Brain microvascular endothelial cell (primary cell): Measurements from ENCODE around the gene RNF34.

ENCODE experiments used
- DNase-seq: peaks from one replicate; pipeline ENCODE4 v3.0.0-alpha.2; 2020
- H3K27ac ChIP-seq: fragments of 250-450 bp; sonication (Bioruptor Pico); 2 replicates; pipeline ENCODE4 v1.5.1; 2020; ENCODE audit warnings: mild to moderate bottlenecking, moderate library complexity
- H3K27me3 ChIP-seq: fragments of 250-450 bp; sonication (Bioruptor Pico); replicated peaks from 2 replicates; pipeline ENCODE4 v1.5.1; 2020; ENCODE audit warnings: mild to moderate bottlenecking
- H3K36me3 ChIP-seq: fragments of 250-450 bp; sonication (Bioruptor Pico); replicated peaks from 2 replicates; pipeline ENCODE4 v1.5.1; 2020; ENCODE audit warnings: mild to moderate bottlenecking
- H3K4me3 ChIP-seq: 2 replicates; pipeline ENCODE4 v1.5.1; 2011; ENCODE audit warnings: low read depth, mild to moderate bottlenecking, control low read depth, low read length, moderate library complexity
- in situ Hi-C: cut with HindIII; loops from 2 replicates; pipeline ENCODE4 v1.10.0; 2017; ENCODE audit warnings: low sequenced_read_pairs, low pct_ligation_motif_present
- TF ChIP-seq, protein P1 (sequence below): IDR thresholded peaks from 2 replicates; pipeline ENCODE4 v1.5.1; 2011; ENCODE audit warnings: low read depth, mild to moderate bottlenecking, moderate library complexity, low read length, control low read depth, inconsistent platforms; ENCODE audit errors: missing control alignments

Gene RNF34

DNA sequence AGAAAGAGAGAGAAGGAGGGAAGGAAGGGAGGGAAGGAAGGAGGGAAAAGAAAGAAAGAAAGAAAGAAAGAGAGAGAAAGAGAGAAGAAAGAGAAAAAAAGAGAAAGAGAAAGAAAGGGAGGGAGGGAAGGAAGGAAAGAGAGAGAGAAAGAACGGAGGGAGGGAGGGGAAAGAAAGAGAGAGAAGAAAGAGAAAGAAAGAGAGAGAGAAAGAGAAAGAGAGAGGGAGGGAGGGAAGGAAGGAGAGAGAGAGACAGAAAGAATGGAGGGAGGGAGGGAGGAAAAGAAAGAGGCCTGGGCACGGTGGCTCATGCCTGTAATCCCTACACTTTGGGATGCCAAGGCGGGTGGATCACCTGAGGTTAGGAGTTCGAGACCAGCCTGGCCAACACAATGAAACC, 42.6 kb upstream of the RNF34 start:
- in situ Hi-C loops: no loop called here
- no peaks in the 10 kb centered on the region for H3K36me3 ChIP-seq
- H3K4me3 ChIP-seq: no peak overlapping the region
- TF ChIP-seq, protein P1, sequence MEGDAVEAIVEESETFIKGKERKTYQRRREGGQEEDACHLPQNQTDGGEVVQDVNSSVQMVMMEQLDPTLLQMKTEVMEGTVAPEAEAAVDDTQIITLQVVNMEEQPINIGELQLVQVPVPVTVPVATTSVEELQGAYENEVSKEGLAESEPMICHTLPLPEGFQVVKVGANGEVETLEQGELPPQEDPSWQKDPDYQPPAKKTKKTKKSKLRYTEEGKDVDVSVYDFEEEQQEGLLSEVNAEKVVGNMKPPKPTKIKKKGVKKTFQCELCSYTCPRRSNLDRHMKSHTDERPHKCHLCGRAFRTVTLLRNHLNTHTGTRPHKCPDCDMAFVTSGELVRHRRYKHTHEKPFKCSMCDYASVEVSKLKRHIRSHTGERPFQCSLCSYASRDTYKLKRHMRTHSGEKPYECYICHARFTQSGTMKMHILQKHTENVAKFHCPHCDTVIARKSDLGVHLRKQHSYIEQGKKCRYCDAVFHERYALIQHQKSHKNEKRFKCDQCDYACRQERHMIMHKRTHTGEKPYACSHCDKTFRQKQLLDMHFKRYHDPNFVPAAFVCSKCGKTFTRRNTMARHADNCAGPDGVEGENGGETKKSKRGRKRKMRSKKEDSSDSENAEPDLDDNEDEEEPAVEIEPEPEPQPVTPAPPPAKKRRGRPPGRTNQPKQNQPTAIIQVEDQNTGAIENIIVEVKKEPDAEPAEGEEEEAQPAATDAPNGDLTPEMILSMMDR: no peak
- H3K27ac ChIP-seq: no peak overlapping the region
- DNase-seq: no peak
- no peaks in the 10 kb centered on the region for H3K27me3 ChIP-seq

DNA sequence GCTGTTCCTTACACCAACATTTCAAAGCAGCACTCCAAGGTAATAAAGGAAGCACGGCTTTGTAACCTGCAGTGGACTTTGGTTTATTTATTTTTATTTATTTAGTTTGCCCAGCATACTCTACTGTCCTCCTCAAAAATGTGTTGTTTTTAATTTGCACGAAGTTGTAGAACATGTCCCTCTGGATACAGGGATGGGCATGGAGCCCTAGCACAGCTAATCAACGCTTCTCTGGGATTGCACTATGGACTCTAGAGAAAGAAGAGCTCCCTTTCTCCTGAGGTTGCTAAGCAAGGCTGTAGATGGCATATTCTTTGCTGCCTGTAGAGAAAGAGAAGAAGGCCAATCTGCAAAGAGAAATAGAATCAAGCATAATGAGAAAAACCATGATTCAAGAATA, 41.8 kb upstream of the RNF34 start:
- H3K4me3 ChIP-seq: no peak overlapping the region
- no peak for DNase-seq
- no peaks in the 10 kb centered on the region for H3K36me3 ChIP-seq
- H3K27me3 ChIP-seq: no peaks in the 10 kb centered on the region
- in situ Hi-C loops: no loop called here
- no peak overlapping the region for H3K27ac ChIP-seq
- TF ChIP-seq, protein P1: no peak

DNA sequence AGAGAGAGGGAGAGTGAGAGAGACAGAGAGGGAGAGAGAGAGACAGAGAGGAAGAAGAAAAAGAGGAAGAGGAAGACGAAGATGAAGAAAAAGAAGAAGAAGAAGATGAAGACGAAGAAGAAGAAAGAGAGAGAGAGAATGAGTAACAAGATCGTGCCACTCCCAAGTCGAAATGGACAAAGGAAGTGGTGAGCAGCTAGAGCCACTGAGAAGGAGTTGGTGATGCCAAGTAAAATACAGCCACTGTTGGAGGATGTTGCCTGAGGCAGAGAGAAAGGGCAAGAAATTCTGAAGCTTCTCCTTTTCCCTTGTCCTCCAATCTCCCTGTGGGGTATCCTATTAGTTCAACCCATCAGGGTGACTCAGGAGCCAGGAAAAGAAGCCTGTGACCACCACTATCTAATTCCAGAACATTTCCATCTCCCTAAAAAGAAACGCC, 35.2 kb upstream of the RNF34 start:
- TF ChIP-seq, protein P1: no peak
- Histone ChIP-seq H3K36me3 (no peaks in the 10 kb centered on the region), H3K4me3 (no peak overlapping the region), H3K27ac (no peak overlapping the region), H3K27me3 (no peaks in the 10 kb centered on the region)
- no peak for DNase-seq
- in situ Hi-C loops: no loop called here

DNA sequence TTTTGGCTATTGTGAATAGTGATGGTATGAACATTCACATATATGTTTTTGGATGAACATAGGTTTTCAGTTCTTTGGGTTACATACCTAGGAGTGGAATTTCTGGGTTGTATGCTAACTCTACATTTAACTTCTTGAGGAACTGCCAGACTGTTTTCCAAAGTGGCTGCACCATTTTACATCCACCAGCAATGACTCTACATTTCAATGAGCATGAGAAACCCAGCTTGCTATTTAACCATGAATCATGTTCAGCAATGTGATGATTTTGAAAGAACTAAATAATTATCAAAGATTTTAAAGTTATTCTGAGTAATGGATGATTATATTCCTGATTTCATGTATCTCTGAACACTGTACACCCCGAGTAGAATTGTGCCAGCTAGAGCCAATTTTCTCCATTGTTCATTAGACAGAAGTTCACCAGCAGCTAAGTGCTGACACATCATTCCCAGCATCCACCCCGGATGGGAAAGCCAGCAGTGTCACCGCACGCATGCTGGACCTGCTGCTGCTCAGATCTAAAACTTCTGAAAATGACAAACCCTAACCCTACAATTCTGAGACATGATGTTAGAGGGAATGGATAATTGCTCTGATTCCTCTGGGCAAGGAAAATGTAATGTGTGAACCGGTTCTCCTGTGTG, 34.4 kb upstream of the RNF34 start:
- in situ Hi-C loops: no loop called here
- TF ChIP-seq, protein P1: no peak
- no peak overlapping the region for H3K27ac ChIP-seq
- H3K36me3 ChIP-seq: no peaks in the 10 kb centered on the region
- no peak for DNase-seq
- H3K4me3 ChIP-seq: no peak overlapping the region
- no peaks in the 10 kb centered on the region for H3K27me3 ChIP-seq

DNA sequence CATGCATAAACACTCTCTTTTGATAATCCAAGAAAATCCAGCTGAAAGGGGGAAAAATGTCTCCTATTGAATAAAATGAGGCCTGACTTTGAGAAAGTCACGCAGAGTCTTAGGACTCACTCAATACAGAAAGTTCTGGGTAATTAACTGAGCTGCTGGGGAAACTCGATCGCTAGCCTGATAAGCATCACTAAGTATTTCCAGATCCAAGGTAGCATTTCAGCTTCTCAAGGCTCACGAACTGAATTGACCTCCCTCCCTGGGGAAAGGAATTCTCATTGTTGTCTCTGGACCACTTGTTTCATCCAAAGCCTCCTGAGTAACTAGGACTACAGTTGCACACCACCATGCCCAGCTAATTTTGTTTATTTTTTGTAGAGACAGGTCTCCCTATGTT, 33.9 kb upstream of the RNF34 start:
- Histone ChIP-seq H3K27ac (no peak overlapping the region), H3K36me3 (no peaks in the 10 kb centered on the region), H3K27me3 (no peaks in the 10 kb centered on the region), H3K4me3 (no peak overlapping the region)
- no peak for DNase-seq
- TF ChIP-seq, protein P1: no peak
- in situ Hi-C loops: no loop called here

DNA sequence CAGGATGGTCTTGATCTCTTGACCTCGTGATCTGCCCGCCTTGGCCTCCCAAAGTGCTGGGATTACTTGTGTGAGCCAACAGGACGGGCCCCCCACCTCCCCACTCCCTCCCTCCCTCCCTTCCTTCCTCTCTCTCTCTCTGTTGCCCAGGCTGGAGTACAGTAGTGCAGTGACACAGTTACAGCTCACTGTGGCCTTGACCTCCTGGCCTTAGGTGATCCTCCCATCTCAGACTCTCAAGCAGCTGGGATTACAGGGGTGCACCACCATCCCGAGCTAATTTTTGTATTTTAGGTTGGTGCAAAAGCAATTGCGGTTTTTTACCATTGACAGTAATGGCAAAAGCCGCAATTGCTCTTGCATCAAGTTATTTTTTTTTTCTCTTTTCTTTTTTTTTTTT, 28.5 kb upstream of the RNF34 start:
- no peak overlapping the region for H3K27ac ChIP-seq
- H3K27me3 ChIP-seq: no peaks in the 10 kb centered on the region
- in situ Hi-C loops: no loop called here
- H3K36me3 ChIP-seq: no peaks in the 10 kb centered on the region
- H3K4me3 ChIP-seq: no peak overlapping the region
- TF ChIP-seq, protein P1: no peak
- no peak for DNase-seq
